Mucosa of rectum (tissue), 2 donors: ENCODE results near the gene SIKE1.
"Not testable (repeated sequence)": the region's sequence is repeated elsewhere in the genome, so short reads cannot be mapped to it uniquely, and the experiment has no call there.

Source experiments
- H3K27ac ChIP-seq, 2 donors: one replicate each; pipeline ENCODE4 v1.7.0; 2013; ENCODE audit warnings: inconsistent platforms in 2 of 2, low read depth in 2 of 2, low read length in 2 of 2
- H3K27me3 ChIP-seq, 2 donors: one replicate each; pipeline ENCODE4 v1.7.0; 2013; ENCODE audit warnings: low read length in 2 of 2; ENCODE audit not compliant: control insufficient read depth in 2 of 2, insufficient read depth in 2 of 2
- H3K36me3 ChIP-seq, 2 donors: one replicate each; pipeline ENCODE4 v1.7.0; 2013; ENCODE audit warnings: low read length in 2 of 2; ENCODE audit not compliant: control insufficient read depth in 2 of 2, insufficient read depth in 2 of 2
- H3K4me1 ChIP-seq, 2 donors: one replicate each; pipeline ENCODE4 v1.7.0; 2013; ENCODE audit warnings: low read length in 2 of 2, mild to moderate bottlenecking in 1 of 2; ENCODE audit not compliant: control insufficient read depth in 2 of 2, insufficient read depth in 2 of 2
- H3K4me3 ChIP-seq, 2 donors: one replicate each; pipeline ENCODE4 v1.7.0; 2013; ENCODE audit warnings: low read length in 2 of 2
- H3K9ac ChIP-seq, 2 donors: one replicate each; pipeline ENCODE4 v1.7.0; 2013; ENCODE audit warnings: low read length in 2 of 2, low read depth in 1 of 2, mild to moderate bottlenecking in 1 of 2
- H3K9me3 ChIP-seq, 2 donors: one replicate each; pipeline ENCODE4 v1.7.0; 2013; ENCODE audit warnings: low read length in 2 of 2; ENCODE audit not compliant: control insufficient read depth in 2 of 2
- donor health status: healthy.
- donor health status: Normal muscosa, but diverticular disease.

Gene SIKE1

DNA sequence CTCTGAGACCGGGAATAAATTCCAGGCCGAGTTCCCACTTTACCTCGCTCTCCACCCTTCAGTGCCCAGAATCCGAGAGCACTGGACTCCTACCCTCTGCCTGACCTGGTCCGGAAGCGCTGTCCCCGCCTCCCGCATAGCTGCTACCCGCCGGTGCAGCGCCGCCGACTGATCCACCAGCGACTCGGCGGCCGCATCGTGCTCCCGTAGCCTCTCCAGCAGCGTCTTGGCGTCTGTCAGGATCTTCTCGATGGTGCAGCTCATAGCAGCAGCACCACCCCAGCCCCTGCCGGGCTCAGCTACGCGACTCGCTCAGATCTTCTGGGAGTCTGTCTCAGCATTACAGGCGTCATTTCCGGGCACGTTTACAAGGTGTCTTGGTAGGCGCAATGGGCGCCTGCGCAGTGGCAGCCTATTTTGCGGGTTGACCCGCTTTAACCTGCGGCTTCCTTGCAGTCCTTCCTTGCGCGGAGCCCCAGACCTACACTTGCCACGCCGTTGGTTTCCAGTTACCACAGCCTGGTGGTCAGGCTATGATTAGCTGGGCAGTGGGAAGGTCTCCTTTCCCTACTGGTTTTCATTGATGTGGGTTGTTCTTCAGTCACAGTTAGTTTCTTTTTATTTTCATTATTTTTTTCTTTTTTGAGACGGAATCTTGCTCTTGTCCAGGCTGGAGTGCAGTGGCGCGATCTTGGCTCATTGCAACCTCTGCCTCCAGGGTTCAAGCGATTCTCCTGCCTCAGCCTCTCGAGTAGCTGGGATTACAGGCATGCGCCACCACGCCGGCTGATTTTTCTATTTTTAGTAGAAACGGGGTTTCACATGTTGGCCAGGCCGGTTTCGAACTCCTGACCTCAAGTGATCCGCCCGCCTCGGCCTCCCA is at the start of gene SIKE1:
Gene SIKE1, minus strand, starts transcription at position 342 of the 883 bp plus-strand sequence. Its CDS starts 78 bp downstream, at position 264.
- peak within 1 kb of the TSS; percentile 99 to 100 for H3K4me3 ChIP-seq
- H3K36me3 ChIP-seq, result peaks cover 8 to 25% of the 10 kb centered on the region in 2 donors
- peak within 1 kb of the TSS; percentile 93 to 98 for H3K9ac ChIP-seq
- H3K27me3 ChIP-seq, result no peaks in the 10 kb centered on the region
- H3K9me3 ChIP-seq, result no peaks in the 10 kb centered on the region
- H3K27ac ChIP-seq, result peak within 1 kb of the TSS; percentile 95 to 97
- peaks cover 0 to 6% of the 10 kb centered on the region in 2 donors for H3K4me1 ChIP-seq

DNA sequence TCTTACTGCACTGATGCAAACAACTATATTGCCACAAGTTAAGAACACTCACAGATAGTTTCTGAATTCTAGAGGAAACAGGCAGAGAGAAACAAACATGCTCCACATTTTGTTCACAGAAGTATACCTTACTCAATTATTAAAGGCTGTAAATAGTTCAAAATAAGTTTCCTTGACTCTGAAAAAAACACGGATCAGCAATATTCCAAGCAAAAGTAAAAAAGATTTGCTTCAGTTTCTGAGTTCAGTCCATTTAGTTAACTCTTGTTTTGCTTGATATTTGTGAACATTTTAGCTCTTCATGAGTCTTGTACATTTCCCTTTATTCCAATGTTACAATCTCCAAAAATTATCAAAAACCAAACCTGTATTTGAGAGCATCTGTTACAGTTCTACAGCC is 49.6 kb upstream of the SIKE1 start:
- not testable (repeated sequence) for H3K27ac ChIP-seq, H3K4me3 ChIP-seq, H3K27me3 ChIP-seq, H3K36me3 ChIP-seq, H3K9ac ChIP-seq, H3K4me1 ChIP-seq, H3K9me3 ChIP-seq

DNA sequence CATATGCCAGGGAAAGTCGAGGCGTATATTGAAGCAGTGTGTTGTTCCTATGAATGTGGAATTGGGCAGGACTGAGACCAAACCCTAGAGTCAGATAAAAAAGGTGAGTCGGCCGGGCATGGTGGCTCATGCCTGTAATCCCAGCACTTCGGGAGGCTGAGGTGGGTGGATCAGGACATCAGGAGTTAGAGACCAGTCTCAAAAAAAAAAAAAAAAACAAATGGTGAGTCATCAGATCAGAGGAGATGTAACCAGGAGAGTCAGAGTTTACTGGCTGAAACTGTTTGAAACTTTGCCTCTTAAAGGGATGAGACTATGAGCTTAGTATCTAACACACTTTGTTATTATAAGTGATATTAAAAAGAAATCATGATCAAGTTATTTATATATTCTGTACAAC is 47.8 kb upstream of the SIKE1 start:
- H3K4me1 ChIP-seq, result no peaks in the 10 kb centered on the region
- no peaks in the 10 kb centered on the region for H3K9me3 ChIP-seq
- no peaks in the 10 kb centered on the region for H3K36me3 ChIP-seq
- H3K4me3 ChIP-seq, result no peak overlapping the region
- H3K27ac ChIP-seq, result no peak overlapping the region
- H3K27me3 ChIP-seq, result no peaks in the 10 kb centered on the region
- H3K9ac ChIP-seq, result no peak overlapping the region

DNA sequence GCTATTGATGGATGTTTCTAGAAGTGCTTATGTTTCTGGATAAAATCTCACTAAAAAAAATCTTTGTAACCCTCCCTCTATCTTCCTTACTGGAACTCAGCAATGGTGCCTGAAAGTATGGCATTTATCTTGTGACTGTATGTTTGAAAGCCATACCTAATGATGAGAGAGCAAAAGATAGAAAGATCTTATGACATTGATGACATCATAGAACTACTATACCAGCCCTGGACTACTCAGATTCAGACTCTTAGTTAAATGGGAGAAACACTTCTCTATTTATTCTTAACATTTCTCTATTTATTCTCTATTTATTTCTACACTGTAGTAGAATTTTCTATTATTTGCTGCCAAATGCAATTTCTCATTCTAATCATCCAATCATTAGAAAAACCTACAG is 41.5 kb upstream of the SIKE1 start:
- Histone ChIP-seq H3K9me3 (no peaks in the 10 kb centered on the region), H3K36me3 (no peaks in the 10 kb centered on the region), H3K27me3 (no peaks in the 10 kb centered on the region), H3K4me1 (no peaks in the 10 kb centered on the region), H3K9ac (no peak overlapping the region), H3K4me3 (no peak overlapping the region), H3K27ac (no peak overlapping the region)

DNA sequence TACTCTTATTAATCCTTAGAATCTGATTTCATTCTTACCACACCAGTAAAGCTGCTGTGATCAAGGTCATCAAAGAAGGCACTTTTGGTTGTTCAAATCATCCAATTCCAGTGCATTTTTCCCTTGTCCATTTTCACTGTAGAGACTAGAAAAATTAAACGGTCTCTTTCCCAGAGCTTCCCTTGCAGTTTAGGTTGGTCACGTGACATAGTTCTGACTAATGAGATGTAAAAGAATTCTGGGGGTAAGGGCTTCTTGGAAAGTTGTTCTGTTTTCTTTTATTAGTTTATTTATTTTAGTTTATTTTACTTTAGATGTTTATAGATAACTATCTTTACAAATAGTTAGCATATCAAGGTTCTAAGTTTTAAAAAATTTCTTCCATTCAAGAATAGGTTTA is 39.9 kb upstream of the SIKE1 start:
- Histone ChIP-seq H3K9ac (no peak overlapping the region), H3K27me3 (no peaks in the 10 kb centered on the region), H3K36me3 (no peaks in the 10 kb centered on the region), H3K4me3 (no peak overlapping the region), H3K27ac (no peak overlapping the region), H3K4me1 (no peaks in the 10 kb centered on the region), H3K9me3 (no peaks in the 10 kb centered on the region)

DNA sequence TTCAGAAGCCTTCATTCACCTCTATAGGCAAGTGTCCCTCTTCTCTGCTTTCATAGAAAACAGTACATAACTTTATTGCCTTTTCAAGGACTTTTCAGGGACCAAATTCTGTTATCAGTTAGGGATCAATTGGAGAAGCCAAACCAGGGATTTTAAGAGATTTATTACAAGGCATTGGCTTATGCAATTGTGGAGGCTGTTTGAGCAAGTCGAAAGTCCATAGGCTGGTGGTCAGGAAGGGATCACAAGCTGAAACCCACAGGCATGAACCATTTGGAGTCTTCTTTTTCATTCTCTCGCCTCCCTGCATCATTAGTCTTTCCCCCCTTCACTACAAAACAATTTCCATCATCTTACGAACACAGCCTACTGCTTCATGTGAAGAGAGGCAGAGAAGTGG is 39.4 kb upstream of the SIKE1 start:
- Histone ChIP-seq H3K9ac (no peak overlapping the region), H3K27ac (no peak overlapping the region), H3K27me3 (no peaks in the 10 kb centered on the region), H3K4me1 (no peaks in the 10 kb centered on the region), H3K4me3 (no peak overlapping the region), H3K36me3 (no peaks in the 10 kb centered on the region), H3K9me3 (no peaks in the 10 kb centered on the region)

DNA sequence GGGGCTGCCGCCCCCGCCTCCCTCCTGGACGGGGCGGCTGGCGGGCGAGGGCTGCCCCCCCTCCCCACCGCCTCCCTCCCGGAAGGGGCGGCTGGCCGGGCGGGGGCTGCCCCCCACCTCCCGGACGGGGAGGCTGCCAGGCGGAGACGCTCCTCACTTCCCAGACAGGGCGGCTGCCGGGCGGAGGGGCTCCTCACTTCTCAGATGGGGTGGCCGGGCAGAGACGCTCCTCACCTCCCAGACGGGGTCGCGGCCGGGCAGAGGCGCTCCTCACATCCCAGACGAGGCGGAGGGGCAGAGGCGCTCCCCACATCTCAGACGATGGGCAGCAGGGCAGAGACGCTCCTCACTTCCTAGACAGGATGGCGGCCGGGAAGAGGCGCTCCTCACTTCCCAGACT is 24.0 kb upstream of the SIKE1 start:
- not testable (repeated sequence) for H3K36me3 ChIP-seq, H3K4me1 ChIP-seq, H3K27ac ChIP-seq, H3K9ac ChIP-seq, H3K4me3 ChIP-seq, H3K9me3 ChIP-seq, H3K27me3 ChIP-seq

DNA sequence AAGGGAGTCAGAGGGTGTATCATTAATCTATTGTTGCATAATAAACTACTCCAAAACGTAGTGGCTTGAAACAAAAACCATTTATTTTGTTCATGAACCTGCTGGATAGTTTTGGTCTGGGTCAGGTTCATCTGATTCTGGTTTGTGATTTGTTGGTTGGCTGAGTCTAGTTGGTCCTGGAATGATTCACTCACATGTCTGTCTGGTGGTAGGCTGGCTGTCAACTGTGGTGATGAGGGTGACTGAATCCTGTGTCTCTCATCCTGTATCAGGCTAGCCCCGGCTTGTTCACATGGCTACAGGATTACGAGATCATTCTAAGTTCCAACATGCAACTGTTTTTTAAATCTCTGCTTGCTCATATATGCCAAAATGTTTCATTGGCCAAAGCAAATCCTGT is 22.5 kb upstream of the SIKE1 start:
- H3K9ac ChIP-seq, result no peak overlapping the region
- no peaks in the 10 kb centered on the region for H3K9me3 ChIP-seq
- H3K4me3 ChIP-seq, result no peak overlapping the region
- no peaks in the 10 kb centered on the region for H3K36me3 ChIP-seq
- H3K27ac ChIP-seq, result no peak overlapping the region
- H3K4me1 ChIP-seq, result no peaks in the 10 kb centered on the region
- H3K27me3 ChIP-seq, result peaks cover 2 to 6% of the 10 kb centered on the region in 2 donors

DNA sequence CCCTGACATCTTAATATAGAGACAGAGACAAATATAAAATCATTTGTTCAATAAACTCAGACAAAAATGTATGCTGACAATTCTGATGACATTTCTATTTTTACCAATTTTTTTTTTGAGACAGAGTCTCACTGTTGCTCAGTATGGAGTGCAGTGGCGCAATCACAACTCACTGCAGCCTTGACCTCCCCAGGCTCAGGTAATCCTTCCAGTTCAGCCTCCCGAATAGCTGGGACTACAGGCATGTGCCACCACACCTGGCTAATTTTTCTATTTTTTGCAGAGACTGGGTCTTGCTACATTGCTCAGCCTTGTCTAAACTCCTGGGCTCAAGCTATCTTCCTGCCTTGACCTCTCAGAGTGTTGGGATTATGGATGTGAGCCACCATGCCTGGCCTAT is 13.6 kb upstream of the SIKE1 start:
- no peaks in the 10 kb centered on the region for H3K4me1 ChIP-seq
- H3K36me3 ChIP-seq, result no peaks in the 10 kb centered on the region
- no peak overlapping the region for H3K27ac ChIP-seq
- peaks cover 0 to 4% of the 10 kb centered on the region in 2 donors for H3K27me3 ChIP-seq
- H3K9me3 ChIP-seq, result no peaks in the 10 kb centered on the region
- H3K9ac ChIP-seq, result no peak overlapping the region
- no peak overlapping the region for H3K4me3 ChIP-seq

DNA sequence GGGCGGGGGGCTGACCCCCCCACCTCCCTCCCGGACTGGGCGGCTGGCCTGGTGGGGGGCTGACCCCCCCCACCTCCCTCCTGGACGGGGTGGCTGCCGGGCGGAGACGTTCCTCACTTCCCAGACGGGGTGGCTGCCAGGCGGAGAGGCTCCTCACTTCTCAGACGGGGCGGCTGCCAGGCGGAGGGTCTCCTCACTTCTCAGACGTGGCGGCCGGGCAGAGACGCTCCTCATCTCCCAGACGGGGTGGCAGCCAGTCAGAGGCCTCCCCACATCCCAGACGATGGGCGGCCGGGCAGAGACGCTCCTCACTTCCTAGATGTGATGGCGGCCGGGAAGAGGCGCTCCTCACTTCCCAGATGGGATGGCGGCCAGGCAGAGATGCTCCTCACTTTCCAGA is 10.1 kb upstream of the SIKE1 start:
- not testable (repeated sequence) for H3K4me1 ChIP-seq, H3K36me3 ChIP-seq, H3K4me3 ChIP-seq, H3K27ac ChIP-seq, H3K9ac ChIP-seq, H3K27me3 ChIP-seq, H3K9me3 ChIP-seq
